Measurements from ENCODE around the gene RPS15. TPM values are rescaled to one million over a fixed set of nuclear protein-coding genes. Genes with fewer than 3 reads are reported as not detected.

Gene RPS15
- total RNA-seq, 2 experiments from 2014 or later: 1,854 to 1,879 TPM

DNA sequence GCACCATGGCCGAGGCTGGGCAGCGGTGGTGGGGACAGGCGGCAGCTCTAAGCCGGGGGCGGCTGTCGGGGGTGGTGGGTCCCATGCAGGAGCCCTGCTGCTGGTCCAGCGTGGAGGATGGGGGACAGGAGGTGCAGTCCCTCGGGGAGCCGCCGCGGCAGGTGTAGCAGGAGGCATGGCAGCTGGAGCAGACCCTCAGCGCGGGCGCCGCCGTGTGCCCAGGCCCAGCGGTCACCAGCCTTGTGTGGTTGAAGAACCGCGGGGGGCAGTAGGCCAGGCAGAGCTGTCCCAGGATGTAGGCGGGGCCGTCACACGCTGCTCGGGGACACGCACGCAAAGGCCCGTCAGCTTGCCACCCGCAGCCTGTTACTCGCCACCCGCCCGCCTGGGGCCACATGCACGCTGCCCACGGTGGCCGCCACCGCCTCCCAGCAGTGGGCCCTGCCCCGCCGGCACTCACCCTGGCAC is 43.7 kb downstream of the RPS15 start:
- CTCF ChIA-PET: no interaction called here
- no peak overlapping the region for H3K27ac Mint-ChIP-seq
- ATAC-seq (no peak), DNase-seq (no peak)
- H3K4me3 Mint-ChIP-seq: no peak overlapping the region
- POLR2A ChIA-PET: interaction anchor here (0.9 to 1.5 kb wide), 2 partner anchors 8 to 22 kb away, joined by 3 read pairs; partner anchors contain the start of gene PCSK4
- peaks cover 8% of the 10 kb centered on the region for H3K36me3 Mint-ChIP-seq (ENCODE audit: low read depth)
- H3K4me1 Mint-ChIP-seq (ENCODE audit: low read depth): peaks cover 12% of the 10 kb centered on the region
- TF ChIP-seq, protein P1, sequence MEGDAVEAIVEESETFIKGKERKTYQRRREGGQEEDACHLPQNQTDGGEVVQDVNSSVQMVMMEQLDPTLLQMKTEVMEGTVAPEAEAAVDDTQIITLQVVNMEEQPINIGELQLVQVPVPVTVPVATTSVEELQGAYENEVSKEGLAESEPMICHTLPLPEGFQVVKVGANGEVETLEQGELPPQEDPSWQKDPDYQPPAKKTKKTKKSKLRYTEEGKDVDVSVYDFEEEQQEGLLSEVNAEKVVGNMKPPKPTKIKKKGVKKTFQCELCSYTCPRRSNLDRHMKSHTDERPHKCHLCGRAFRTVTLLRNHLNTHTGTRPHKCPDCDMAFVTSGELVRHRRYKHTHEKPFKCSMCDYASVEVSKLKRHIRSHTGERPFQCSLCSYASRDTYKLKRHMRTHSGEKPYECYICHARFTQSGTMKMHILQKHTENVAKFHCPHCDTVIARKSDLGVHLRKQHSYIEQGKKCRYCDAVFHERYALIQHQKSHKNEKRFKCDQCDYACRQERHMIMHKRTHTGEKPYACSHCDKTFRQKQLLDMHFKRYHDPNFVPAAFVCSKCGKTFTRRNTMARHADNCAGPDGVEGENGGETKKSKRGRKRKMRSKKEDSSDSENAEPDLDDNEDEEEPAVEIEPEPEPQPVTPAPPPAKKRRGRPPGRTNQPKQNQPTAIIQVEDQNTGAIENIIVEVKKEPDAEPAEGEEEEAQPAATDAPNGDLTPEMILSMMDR (IDR thresholded peaks at IDR 0.05): no peak
- no peaks in the 10 kb centered on the region for H3K9me3 Mint-ChIP-seq
- intact Hi-C loops (cut with micrococcal nuclease): no loop called here
- H3K27me3 Mint-ChIP-seq: no peaks in the 10 kb centered on the region

GRCh38 chr19:1482361-1483130 is 44.4 kb downstream of the RPS15 start:
- intact Hi-C loops (cut with micrococcal nuclease): no loop called here
- Mint-ChIP-seq H3K9me3 (no peaks in the 10 kb centered on the region), H3K27me3 (no peaks in the 10 kb centered on the region), H3K27ac (no peak overlapping the region), H3K36me3 (ENCODE audit: low read depth) (peaks cover 3% of the 10 kb centered on the region), H3K4me1 (ENCODE audit: low read depth) (peaks cover 7% of the 10 kb centered on the region), H3K4me3 (no peak overlapping the region)
- DNase-seq: no peak
- TF ChIP-seq, protein P1 (IDR thresholded peaks at IDR 0.05): no peak
- ChIA-PET POLR2A (interaction anchor here (0.9 to 1.5 kb wide), 2 partner anchors 7 to 23 kb away, joined by 3 read pairs; partner anchors contain the start of gene PCSK4), CTCF (no interaction called here)
- ATAC-seq: no peak

DNA sequence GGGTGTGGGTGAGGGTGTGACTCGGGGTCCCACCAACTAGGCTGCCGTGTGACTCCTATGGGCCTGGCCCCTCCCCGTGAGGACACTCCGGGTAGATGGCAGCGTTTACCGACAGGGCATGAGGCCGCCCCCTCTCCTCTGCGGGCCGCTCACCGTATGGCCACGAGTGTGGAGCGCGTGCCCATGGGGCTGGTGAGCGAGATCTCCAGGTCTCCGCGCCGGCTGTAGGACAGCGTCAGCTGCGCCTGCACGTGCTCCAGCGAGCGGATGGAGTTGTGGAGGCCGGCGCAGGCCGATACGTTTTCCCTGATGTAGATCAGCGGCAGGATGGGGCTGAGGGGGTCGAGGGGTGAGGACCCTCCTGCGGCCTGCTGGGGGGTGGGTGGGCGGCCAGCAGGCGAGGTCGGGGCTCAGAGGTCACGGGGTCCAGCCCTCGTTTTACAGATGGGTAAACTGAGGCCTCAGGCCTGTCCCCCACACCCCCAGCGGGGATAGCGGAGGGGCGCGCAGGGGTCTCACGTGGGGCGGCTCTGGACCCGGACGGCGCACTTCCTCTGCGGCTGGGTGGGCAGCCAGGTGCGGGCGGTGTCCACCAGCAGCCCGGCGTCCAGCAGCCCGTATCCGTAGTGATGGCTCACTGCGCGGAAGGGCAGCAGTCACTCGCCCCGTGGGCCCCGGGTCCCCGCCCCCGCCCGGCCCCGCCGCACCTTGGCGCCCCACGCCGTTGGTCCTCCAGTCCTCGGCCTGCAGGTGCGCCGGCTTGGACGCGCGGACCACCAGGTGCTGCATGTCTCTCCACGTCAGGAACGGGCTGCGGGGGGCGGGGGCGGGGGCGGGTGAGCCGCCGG is 45.2 kb downstream of the RPS15 start:
- DNase-seq: no peak
- Mint-ChIP-seq H3K27ac (no peak overlapping the region), H3K27me3 (no peaks in the 10 kb centered on the region), H3K9me3 (no peaks in the 10 kb centered on the region), H3K36me3 (ENCODE audit: low read depth) (peaks cover 3% of the 10 kb centered on the region), H3K4me1 (ENCODE audit: low read depth) (peaks cover 4% of the 10 kb centered on the region), H3K4me3 (no peak overlapping the region)
- no peak for ATAC-seq
- intact Hi-C loops (cut with micrococcal nuclease): no loop called here
- POLR2A ChIA-PET: no interaction called here
- CTCF ChIA-PET: no interaction called here
- TF ChIP-seq, protein P1 (IDR thresholded peaks at IDR 0.05): no peak

DNA sequence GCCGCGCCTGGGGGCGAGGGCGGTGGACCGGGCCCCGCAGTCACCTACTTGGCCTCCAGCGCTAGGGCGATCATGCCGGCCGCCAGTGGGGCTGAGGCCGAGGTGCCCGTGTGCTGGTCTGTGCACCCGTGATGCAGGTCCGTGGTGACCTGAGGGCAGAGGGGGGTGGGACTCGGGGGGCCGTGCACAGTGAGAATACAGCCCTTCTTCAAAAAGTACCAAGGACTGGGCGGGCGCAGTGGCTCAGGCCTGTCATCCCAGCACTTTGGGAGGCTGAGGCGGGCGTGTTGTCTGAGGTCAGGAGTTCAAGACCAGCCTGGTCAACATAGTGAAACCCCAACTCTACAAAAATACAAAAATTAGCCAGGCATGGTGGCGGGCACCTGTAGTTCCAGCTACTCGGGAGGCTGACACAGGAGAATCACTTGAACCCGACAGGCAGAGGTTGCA is 45.8 kb downstream of the RPS15 start:
- no peak for DNase-seq
- Mint-ChIP-seq H3K9me3 (no peaks in the 10 kb centered on the region), H3K27me3 (no peaks in the 10 kb centered on the region), H3K27ac (no peak overlapping the region), H3K4me1 (ENCODE audit: low read depth) (peaks cover 3% of the 10 kb centered on the region), H3K36me3 (ENCODE audit: low read depth) (peaks cover 2% of the 10 kb centered on the region), H3K4me3 (no peak overlapping the region)
- intact Hi-C loops (cut with micrococcal nuclease): no loop called here
- ChIA-PET CTCF (no interaction called here), POLR2A (no interaction called here)
- ATAC-seq: no peak
- TF ChIP-seq, protein P1 (IDR thresholded peaks at IDR 0.05): no peak
